Measurements from ENCODE around the gene RASL11A.
A peak's percentile ranks its signal among the peaks of the same experiment; 100 is the strongest.
"Not testable (repeated sequence)": the region's sequence is repeated elsewhere in the genome, so short reads cannot be mapped to it uniquely, and the experiment has no call there.

RASL11A gene

DNA sequence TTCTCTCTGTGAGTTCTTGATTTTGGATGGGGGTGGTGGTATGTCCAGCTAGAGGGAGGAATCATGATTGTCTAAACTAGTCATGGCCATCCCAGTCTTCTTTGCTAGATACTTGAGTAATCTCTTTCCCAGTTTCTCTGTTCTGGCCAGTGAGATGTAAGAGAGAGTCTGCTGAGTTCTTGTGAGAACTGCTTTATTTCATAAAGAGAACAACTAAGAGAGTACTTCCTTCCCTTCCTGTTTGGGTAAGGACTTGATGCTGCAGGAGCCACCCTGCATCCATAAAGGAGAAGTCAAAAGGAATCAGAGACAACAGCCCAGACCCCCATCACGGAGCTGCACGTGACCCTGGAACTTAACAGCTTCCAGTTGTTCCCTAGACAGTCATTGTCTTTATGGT, 3.0 kb upstream of the RASL11A start:
- DNase-seq = no peak

DNA sequence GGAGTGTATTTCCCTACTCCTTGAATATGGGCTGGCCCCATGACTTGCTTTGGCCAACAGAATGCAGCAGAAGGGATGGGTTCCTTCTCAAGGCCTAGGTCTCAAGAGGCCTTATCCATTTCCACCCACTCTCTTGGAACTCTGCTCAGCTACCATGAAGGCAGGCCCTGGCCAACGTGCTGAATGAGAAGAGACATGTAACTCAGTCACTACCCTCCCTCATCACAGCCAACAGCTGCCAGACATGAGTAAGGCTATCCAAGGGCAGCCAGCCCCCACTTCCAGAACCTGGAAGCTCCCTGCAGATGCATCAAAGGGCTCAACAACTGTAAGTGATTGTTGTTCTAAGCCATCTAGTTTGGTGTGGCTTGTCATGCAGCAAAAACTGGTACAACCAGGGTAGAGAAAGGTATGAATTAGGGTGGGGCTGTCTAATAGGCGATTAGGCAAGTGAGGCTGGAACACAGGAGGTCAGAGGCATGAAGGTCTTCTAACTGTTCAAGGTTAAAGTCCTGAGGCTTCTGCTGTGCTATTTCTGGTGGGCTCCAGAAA, 1.4 kb upstream of the RASL11A start:
- no peak for DNase-seq

DNA sequence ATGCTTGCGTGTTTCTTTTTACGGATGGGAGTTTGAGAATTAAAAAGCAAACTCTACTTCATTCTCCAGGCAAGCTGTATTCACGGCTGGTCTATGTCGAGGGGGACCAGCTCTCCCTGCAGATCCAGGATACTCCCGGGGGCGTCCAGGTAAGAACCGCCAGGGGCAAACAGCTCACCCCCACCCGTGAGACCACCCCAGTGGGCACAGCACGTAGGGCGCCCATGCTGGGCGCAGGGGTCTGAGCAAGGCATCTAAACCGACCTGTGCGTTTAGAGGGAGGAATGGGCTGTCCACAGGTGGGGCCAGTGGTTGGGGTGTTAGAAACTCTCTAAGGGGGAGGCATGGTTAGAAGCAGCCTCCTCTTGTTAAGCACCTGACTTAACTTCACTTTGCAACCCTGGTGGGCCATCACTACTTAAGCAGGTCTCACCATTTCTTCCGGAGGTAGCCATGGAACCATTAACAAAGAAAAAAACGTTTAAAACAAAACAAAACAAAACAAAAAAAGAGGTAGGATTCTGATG, 1.0 kb downstream of the RASL11A start:
- no peak for DNase-seq

DNA sequence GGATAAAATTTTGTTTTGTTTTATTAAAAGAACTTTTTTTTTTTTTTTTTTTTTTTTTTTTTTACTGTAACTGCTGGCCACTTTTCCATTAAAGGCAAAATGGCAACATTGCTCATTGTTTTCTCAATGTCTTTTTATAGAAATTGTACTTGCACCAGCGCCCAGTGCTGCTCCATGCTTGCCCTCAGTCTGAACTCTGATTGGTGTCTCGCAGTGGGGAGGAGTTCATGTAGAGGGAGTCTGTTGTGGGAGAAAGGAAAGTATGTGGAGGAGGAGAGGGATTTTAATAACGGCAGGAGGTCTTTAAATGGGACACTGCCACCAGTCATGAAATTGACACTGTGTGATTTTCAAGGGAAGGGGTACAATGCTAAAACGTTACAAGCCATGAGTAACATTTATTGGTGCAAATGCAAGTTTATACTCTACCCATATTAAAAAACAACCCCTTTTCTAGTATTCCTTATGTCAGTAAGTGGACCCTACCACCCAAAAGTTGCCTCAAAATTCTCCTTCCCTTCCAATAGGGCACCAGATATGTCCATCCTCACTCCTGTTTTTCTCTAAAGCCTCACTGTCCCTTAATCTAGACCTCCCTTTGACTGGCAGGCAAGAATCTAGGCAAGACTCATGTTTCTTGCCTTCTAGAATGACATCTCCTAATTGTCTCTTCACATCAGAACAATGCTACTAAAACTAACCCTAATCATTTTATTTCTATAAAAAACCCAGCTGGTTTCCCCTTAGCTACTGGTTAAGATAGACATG, 3.2 kb downstream of the RASL11A start:
- no peak for DNase-seq

DNA sequence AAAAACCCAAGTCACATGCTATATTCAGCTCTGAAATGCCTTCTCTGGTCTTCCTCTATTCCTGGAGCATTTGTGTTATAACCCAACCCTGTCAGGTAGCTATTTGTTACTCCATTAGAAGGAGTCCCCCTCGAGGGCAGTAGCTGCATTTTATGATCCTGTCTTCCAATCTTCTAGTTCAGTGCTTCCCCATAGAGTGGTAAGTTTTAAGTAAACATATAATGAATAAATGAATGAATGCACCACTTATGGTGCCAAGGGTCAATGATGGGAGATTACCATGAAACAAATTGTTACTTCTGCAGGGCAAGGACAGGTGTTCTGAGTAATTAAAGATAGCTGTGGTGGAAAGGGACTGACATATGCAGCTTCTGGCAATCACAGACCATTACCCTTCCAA, 4.0 kb downstream of the RASL11A start:
- no peak for DNase-seq

DNA sequence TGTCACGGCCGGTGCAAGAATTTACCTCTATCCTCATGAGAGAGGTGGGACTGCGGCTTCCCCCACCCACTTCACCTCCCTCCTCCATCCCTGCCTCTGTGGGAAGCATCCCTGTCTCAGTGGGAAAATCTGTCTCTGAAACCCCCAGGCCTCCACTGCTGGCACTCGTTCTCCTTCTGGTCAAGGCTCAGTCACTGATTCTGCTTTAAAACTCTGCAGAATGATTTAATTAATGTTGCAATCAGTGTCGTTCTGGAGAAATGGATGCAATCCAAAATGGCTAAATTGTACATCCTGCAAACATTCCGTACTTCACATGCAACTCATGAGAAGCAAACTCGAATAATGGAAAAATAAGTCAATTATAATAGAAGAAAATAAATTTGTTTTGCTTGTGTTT, 5.6 kb downstream of the RASL11A start:
- no peak for DNase-seq

DNA sequence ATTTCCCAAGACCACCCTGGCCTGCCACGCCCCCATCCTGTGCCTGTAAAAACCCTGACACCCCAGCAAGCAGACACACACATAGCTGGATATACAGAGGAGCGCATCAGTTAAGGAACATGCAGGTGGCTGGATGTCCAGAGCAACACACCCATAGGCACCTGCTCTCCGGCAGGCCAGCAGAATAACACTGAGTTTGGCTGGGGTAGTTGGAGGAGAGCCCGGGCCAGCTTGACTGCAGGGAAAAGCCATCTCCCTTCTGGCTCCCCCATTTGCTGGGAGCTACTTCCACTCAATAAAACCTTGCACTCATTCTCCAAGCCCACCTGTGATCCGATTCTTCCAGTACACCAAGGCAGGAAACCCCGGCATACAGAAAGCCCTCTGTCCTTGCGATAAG, 8.9 kb downstream of the RASL11A start:
- DNase-seq = no peak

DNA sequence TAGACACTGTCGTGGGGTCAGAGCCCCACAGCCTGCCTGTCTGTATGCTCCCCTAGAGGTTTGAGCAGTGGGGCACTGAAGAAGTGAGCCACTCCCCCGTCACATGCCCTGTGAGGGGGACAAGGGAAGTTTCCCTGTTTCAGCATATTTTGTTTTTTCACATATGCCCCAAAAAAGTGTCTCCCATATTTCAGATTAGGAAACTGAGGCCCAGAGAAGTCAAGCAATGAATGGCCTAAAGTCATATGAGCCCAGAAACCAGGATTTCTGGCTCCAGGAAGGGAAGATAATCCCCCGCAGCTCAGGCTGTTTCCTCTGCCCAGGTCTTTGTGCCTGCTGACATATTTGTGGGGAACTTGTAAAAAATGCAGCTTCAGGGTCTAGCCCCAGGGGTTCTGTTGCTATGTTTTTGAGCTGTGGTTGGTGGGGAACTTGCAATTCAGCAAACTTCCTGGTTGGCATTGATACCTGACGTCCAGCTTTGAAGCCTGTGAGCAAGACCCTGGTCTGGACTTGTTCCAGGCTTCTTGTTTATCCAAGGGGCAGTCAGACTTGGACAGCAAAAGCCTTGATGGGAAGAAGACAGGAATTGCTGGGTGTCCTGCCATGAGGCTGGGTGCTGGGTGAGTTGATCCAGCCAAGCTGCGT, 9.5 kb downstream of the RASL11A start:
- no peak for DNase-seq

DNA sequence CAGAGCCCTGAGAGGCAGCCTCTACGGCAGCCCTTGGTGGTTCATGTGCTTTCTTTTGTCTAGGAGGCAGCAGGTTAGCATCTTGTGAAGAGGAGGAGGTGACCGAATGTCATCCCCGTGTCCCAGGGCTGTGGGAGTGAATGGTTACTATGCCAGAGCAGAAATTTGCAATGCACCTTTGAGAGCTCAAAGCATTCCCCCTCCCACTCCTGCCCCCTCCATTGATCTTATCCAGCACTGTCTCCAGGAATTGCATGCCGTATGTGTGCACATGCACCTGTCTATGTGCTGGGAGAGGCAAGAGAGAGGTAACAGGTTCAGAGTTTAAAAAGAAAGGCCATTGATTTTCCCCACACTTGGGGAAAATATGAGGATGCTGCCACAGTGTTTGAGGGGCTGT, 10.2 kb downstream of the RASL11A start:
- no peak for DNase-seq

DNA sequence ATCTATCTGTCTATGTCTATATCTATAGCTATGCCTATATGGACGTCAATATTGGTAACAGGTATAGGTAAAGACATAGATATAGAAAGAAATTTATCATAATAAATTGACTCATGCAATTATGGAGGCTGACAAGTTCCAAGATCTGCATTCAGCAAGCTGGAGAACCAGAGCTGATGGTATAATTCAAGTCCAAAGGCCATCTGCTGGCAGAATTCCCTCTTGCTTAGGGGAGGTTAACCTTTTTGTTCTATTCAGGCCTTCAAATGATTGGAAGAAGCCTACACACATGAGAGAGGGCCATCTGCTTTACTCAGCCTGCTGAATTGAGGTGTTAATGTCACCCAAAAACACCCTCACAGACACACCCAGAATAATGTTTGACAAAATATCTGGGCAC, 10.8 kb downstream of the RASL11A start:
- DNase-seq = no peak

DNA sequence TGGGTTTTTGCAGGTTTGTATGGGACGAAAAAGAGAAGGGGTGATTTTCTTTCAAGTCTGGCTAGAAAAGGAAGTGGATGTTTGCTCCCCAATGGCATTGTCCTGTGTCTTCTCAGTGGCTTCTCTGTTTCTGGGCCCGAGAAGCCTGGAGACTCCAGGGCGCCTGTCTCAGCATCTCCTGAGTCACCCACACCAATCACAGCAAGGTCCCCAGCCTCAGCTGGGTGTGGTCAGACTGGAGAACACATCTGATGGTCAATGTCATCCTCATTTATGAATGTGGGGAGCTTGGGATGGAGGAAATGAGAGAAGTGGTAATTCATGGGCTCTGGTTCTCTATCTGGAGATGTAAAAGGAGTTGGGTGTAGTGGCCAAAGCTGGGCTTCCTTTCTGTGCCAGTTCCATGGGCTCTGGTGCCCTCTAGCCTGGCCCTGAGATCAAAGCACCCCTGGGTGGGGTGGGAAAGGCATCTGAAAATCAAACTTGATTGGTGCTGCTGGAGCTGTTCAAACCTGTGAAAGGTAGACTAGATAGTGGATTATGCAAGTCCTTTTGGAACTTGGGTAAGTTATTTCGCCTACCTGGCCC, 13.4 kb downstream of the RASL11A start:
- peak in 19 of 51 donors; percentile 7 to 62 (median 32) for DNase-seq

DNA sequence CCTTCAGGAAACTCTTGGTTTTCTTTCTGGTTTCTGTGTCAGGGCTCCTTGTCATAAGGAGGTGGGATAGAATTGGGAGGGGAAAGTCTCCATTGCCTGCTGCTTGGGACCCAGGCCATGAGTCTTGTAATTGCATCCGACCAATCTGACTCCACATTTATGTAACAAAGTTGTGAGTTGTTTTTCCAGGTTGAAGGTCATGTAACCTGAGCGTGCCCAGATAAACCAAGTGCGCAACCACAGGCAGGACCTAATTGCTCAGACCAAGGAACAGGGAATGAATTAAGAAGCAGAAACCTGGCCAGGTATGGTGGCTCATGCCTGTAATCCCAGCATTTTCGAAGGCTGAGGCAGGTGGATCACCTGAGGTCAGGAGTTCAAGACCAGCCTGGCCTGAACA, 17.8 kb downstream of the RASL11A start:
- no peak for DNase-seq

DNA sequence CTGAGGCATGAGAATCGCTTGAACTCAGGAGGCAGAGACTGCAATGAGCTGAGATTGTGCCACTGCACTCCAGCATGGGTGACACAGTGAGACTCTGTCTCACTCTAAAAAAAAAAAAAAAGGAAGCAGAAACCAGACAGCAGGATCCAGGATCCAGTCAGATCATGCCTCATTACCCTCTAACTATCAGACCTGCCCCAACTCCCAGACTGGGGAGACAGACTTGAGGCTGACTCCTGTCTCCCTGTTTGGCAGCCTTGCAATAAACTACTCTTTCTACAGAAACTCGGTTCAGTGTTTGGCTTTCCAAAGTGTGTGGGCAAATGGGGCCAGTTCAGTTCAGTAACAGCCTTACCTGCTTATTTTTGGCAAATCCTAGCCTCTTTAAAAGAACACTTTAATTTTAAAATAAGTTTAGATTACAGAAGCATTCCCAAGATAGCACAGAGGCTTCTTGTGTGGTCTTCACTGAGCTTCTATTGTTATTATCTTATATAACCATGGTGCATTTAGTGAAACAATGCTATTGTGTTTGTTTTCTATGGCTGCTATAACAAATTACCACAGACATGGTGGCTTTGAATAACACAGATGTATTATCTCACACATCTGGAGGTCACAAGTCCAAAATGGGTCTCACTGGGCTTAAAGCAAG, 18.5 kb downstream of the RASL11A start:
- peak in 4 of 51 donors; percentile 15 to 73 (median 38) for DNase-seq

DNA sequence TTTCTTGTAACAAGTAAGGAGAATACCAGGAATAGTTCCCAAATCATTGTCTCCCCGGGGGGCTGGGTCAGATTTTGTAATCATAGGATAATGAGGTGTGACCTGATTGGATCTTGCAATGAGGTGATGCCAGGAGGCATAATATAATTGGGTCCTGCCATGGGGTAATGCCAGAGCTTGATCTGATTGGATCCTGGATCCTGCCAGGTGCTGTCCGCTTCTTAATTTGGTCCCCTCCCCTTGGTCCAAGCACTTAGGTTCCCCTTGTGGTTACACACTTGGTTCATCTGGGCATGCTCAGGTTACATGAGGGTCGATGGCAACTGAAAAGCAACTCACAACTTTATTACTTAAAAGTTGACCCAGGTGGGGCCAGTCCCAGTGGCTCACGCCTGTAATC, 20.1 kb downstream of the RASL11A start:
- no peak for DNase-seq

DNA sequence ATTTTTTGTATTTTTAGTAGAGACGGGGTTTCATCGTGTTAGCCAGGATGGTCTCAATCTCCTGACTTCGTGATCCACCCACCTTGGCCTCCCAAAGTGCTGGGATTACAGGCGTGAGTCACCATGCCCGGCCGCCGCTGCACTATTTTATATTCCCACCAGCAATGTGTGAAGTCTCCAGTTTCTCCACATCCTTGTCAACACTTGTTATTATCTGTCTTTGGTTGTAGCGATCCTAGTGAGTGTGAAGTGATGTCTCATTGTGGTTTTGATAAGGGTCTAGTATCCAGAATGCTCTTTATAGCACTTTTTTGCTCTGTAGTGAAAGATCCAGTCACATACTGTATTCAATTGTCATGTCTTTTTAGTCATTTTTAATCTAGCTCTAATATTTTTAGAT, 21.3 kb downstream of the RASL11A start:
- DNase-seq = not testable (repeated sequence)

DNA sequence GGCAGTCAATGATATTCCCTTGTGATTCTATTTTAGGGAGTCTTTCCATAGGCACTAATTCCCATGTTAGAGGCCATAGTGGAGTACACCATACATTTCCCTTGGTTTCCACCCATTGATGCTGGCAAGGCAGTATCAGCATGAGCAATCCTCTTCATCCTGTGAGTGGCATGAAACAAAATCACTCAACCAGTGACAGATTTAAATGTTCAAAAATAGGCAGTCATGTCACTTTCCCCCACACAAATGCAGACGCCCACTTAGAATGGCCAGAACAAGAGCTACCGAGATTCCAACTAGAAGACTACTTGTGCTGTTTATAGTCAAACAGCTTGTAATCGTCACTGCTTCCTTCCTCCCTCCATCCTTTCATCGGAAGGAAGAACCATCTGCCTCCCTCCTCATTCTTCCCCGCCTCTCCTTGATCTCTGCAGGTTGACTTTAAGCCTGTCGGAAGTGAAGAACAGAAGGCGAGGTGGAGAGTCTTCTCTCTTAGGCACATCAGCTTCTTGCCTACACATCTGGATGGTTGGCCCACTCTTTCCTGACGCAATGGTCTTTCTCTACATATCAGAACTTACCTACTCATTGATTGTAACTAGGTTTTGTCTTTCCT, 22.6 kb downstream of the RASL11A start:
- DNase-seq = no peak

DNA sequence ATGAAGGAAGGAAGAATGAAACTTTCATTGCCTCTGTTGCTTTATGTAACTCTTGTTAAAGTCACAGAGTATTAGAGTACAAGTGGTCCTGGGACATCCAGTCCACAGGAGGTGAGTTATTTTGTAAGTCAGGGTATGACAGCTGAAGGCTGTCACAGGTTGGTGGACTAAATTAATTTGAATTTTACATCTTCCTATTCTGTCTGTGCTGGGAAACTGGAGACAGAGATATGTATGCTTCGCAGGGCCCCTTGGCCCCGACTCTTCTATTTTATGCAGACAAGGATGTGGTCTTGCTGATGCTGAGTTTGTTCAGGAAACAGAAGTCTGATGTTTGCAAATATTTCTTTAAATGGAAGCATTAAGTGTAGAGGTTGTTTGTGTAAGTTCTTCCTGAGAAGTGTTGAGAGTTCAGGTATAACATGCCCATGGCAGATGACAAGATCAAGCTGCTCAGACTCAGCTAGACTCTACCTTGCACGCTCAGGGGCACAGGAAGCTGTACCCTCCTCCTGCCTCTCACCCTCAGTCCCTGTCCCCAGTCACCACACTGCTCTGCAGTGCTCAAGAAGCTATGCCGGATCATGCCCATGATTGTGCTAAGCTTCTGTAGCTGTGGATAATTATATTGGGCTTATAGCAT, 23.4 kb downstream of the RASL11A start:
- DNase-seq = no peak

DNA sequence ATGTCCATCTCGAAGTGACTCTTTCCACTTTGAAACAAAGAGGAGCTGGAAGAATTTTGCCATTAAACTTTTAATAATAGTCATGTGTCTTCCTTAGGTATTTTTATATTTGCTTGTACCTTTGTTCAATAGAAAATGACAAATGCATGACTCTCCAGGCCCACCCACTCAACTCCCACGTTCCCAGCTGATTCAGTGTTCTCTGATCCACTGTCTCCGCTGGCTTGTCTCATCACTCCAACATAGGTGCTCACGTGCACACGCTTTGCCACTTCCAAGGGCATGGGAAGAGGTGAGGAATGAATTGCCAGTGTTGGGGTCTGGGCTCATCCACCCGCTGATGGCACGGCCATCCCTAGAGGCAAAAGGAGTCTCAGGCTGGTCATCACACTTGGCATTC, 24.5 kb downstream of the RASL11A start:
- peak in 2 of 51 donors; percentile 14 to 55 for DNase-seq

DNA sequence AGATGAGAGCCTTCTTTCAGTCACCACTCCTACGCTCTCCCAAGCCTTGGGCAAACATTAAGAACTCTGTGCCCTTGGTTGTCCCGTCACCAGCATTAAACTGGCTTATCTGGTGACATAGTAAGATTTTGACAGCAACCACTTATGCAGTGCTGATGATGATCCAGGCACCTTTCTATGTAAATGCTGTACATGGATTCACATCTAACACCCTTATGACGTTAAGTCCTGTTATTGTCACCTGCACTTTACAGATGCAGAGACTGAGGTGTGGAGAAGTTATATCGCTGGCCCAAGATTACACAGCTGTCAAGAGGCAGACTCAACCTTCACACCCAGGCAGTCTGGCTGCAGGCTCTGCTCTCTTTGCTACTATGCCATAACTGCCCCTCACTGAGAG, 25.0 kb downstream of the RASL11A start:
- no peak for DNase-seq

DNA sequence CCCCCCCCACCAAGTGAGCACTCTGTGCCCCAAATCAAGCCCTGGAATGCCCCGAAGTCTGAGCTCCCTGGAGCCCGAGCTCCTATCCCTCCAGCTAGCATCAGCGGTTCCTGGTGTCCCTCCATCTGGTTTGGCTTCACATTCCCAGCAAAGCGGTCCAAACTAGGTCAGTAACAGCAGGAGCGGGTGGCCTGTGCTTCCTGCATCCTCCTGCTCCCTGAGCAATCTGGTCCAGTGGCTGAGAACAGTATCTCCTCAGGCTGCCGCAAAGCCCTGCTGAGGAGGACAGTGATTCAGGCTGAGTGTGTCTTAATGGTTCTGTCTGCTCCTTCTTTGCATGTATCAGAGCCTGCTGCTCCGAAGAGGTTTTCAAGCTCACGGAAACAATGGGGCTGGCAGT, 25.9 kb downstream of the RASL11A start:
- DNase-seq = peak in 1 of 51 donors; percentile 29

DNA sequence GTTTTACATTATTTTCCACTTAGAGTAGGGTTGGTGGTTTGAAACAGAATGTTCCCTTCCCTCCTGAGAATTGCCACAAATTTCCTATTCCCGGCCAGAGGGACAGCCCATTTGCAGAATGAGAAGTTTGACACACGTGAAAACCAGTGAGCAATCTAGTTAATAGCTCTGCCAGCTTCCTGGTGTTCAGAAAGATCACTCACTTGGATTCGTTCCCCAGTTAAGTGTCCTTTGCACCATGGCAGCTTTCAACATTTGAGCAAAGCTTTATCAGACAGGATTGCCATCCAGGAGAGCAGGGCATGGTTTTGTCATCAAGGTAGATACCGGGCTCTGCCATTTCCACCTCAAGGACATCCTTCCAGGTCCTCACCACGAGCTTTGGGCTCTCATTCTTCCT, 28.2 kb downstream of the RASL11A start:
- DNase-seq = no peak
